Testis (tissue), 2 donors: ENCODE data around the gene SORL1-AS1.
A peak's percentile ranks its signal among the peaks of the same experiment; 100 is the strongest.

Experiments used
- DNase-seq: peaks from one replicate; pipeline ENCODE4 v3.0.0-alpha.2; 2019
- H3K27ac ChIP-seq, 2 donors: fragments of 200-600 bp; sonication (generic); one replicate each; pipeline ENCODE4 v1.5.1; 2019
- H3K27me3 ChIP-seq: fragments of 200-600 bp; sonication (generic); one replicate; pipeline ENCODE4 v1.5.1; 2019
- H3K36me3 ChIP-seq: fragments of 200-600 bp; sonication (generic); one replicate; pipeline ENCODE4 v1.5.1; 2017; ENCODE audit warnings: low read depth; ENCODE audit errors: missing control alignments
- H3K4me1 ChIP-seq: fragments of 200-600 bp; sonication (generic); one replicate; pipeline ENCODE4 v1.5.1; 2019
- H3K4me3 ChIP-seq, 2 donors: fragments of 200-600 bp; sonication (generic); one replicate each; pipeline ENCODE4 v1.5.1; 2017 to 2019
- H3K9me3 ChIP-seq: fragments of 200-600 bp; sonication (generic); one replicate; pipeline ENCODE4 v1.5.1; 2017
- CTCF ChIP-seq, 3 experiments: fragments of 450-650 bp in 2 of 3; fragments of 200-600 bp in 1 of 3; sonication (generic) in 1 of 3; IDR thresholded peaks; one replicate each; pipeline ENCODE4 v1.5.1; 2016 to 2019; ENCODE audit warnings: antibody characterized with exemption in 3 of 3, mild to moderate bottlenecking in 2 of 3, moderate library complexity in 1 of 3
- POLR2A ChIP-seq: fragments of 450-650 bp; IDR thresholded peaks from one replicate; pipeline ENCODE4 v1.6.1; 2017; ENCODE audit warnings: antibody characterized with exemption, mild to moderate bottlenecking, moderate library complexity
- WGBS, 2 donors: methylation state at CpG; one replicate each; pipeline ENCODE4 v1.1.5; 2018; 5-methylcytosine and 5-hydroxymethylcytosine counted together
- intact Hi-C: fragments of 100-400 bp; cut with DNase I; formaldehyde crosslinking; loops from one replicate; pipeline ENCODE4 v1.15.1; 2023; ENCODE audit warnings: low total_unique reads

The SORL1-AS1 gene

GRCh38 chr11:121478226-121478894 lies 25.6 kb upstream of the SORL1-AS1 start:
- Histone ChIP-seq H3K27me3 (no peaks in the 10 kb centered on the region), H3K36me3 (no peaks in the 10 kb centered on the region), H3K4me3 (no peak overlapping the region), H3K27ac (no peak overlapping the region), H3K4me1 (no peaks in the 10 kb centered on the region), H3K9me3 (no peaks in the 10 kb centered on the region)
- TF ChIP-seq POLR2A (no peak), CTCF (IDR thresholded peaks at IDR 0.05) (no peak)
- DNase-seq: no peak
- intact Hi-C loops: no loop called here
- 91 to 95% methylated on average over 17 to 18 of the region's 18 CpGs for WGBS, 2 donors

DNA sequence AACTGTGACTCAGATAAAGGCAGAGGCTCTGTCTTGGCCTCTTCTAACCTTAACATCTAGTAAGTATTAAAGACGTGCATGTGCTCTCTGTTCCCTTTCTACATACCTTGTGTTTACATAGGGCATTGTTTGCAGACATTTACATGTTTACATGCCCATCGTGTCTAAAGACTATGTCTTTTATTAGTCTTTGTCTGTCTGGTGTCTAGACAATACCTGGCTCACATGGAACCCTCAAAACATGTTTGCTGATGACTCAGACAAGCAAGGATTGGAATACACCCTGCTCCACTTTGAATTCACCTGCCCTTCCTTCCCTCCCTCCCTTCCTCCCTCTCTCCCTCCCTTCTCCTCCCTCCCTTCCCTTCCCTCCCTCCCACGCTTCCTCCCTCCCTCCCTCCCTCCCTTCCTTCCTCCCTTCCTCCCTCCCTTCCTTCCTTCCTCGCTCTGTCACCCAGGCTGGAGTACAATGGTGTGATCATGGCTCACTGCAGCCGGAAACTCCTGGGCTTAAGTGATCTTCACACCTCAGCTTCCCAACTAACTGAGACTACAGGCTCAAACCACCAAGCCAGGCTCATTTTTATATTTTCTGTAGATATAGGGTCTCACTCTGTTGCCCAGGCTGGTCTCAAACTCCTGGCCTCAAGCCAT lies 23.7 kb upstream of the SORL1-AS1 start:
- Histone ChIP-seq H3K27ac (peak overlapping the region in 1 of 2 donors; percentile 28), H3K36me3 (no peaks in the 10 kb centered on the region), H3K4me3 (no peak overlapping the region), H3K4me1 (no peaks in the 10 kb centered on the region), H3K9me3 (no peaks in the 10 kb centered on the region), H3K27me3 (no peaks in the 10 kb centered on the region)
- no peak for DNase-seq
- intact Hi-C loops: no loop called here
- TF ChIP-seq POLR2A (no peak), CTCF (IDR thresholded peaks at IDR 0.05) (no peak)
- WGBS, 2 donors: 63 to 76% methylated on average over 5 of the region's 5 CpGs

DNA sequence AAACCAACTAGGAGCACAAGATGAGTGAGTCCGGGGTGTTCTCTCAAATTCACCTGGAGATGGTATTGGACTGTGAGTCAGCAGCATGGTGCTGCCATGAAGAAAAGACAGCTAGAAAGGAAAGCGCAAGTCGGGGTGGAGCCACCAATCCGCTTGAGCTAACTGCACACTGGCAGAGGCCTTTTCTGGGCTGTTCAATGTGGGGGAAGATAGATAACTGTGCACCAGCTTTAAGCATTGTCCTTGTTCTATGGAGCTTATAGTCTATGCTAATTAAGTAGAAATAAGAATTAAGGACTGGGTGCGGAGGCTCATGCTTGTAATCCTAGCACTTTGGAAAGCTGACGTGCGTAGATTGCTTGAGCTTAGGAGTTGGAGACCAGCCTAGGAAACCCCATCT lies 21.9 kb upstream of the SORL1-AS1 start:
- intact Hi-C loops: no loop called here
- H3K27ac ChIP-seq: no peak overlapping the region
- no peak overlapping the region for H3K4me3 ChIP-seq
- H3K4me1 ChIP-seq: no peaks in the 10 kb centered on the region
- no peaks in the 10 kb centered on the region for H3K27me3 ChIP-seq
- no peaks in the 10 kb centered on the region for H3K36me3 ChIP-seq
- TF ChIP-seq CTCF (IDR thresholded peaks at IDR 0.05): no peak
- no peak for TF ChIP-seq POLR2A
- WGBS, 2 donors: 93 to 94% methylated on average over 7 of the region's 7 CpGs
- H3K9me3 ChIP-seq: no peaks in the 10 kb centered on the region
- DNase-seq: no peak

- Histone ChIP-seq H3K27me3 (no peaks in the 10 kb centered on the region), H3K27ac (no peak overlapping the region), H3K4me3 (no peak overlapping the region), H3K4me1 (no peaks in the 10 kb centered on the region), H3K36me3 (no peaks in the 10 kb centered on the region), H3K9me3 (no peaks in the 10 kb centered on the region)
- TF ChIP-seq CTCF (IDR thresholded peaks at IDR 0.05): no peak
- TF ChIP-seq POLR2A: no peak
- 75 to 82% methylated on average over 8 of the region's 8 CpGs for WGBS, 2 donors
- intact Hi-C loops: no loop called here
- peak; percentile 30 for DNase-seq
Measured at GRCh38 chr11:121473064-121473777, 20.5 kb upstream of the SORL1-AS1 start.
